A549 (cell line): ENCODE results near the gene ALB. TPM values are rescaled to one million over a fixed set of nuclear protein-coding genes. Genes with fewer than 3 reads are reported as not detected.
"Not testable (repeated sequence)": the region's sequence is repeated elsewhere in the genome, so short reads cannot be mapped to it uniquely, and the experiment has no call there.

Experiments
- ATAC-seq, 2 experiments: fragments of 200-7000 bp in 1 of 2; fragments of >200 bp in 1 of 2; cut with Nextera tagmentation in 1 of 2; cut with Tn5 transposase in 1 of 2; 3 replicates each; pipeline versions ENCODE4 v1.8.0 to v1.9.1; 2018 to 2020; ENCODE audit warnings: mild to moderate bottlenecking in 1 of 2, moderate library complexity in 1 of 2
- CTCF ChIA-PET: fragments of 300-600 bp; sonication (Branson Sonifier 250); formaldehyde crosslinking; extraction: SDS; loops from one replicate; lab custom pipeline; 2021; ENCODE audit warnings: antibody characterized with exemption, inconsistent platforms; lab: Yijun Ruan, JAX
- POLR2A ChIA-PET: fragments of 350-600 bp; formaldehyde crosslinking; extraction: SDS; loops from one replicate; lab custom pipeline; 2021; ENCODE audit warnings: antibody characterized with exemption, inconsistent platforms; lab: Yijun Ruan, JAX
- DNase-seq, 2 experiments: peaks; one replicate each; pipeline versions ENCODE4 v3.0.0 to v3.0.0-alpha.2; 2011 to 2016; ENCODE audit warnings: low read depth in 1 of 2, low spot score in 1 of 2
- FAIRE-seq: peaks from 2 replicates; lab custom pipeline; 2011; peaks lifted over from hg19 to GRCh38; lab: Jason Lieb, UNC
- H3K27ac ChIP-seq, 2 experiments: fragments of >200 bp; sonication (Bioruptor Twin); formaldehyde crosslinking; 3 replicates each; pipeline ENCODE4 v1.5.1; 2016 to 2017
- H3K4me1 ChIP-seq: fragments of >200 bp; sonication (Bioruptor Twin); formaldehyde crosslinking; 3 replicates; pipeline ENCODE4 v1.6.1; 2016
- H3K4me2 ChIP-seq: fragments of >200 bp; sonication (Bioruptor Twin); formaldehyde crosslinking; 3 replicates; pipeline ENCODE4 v1.6.1; 2016
- H3K4me3 ChIP-seq: fragments of >200 bp; sonication (Bioruptor Twin); formaldehyde crosslinking; 3 replicates; pipeline ENCODE4 v1.5.1; 2016
- H3K9me3 ChIP-seq: fragments of >200 bp; sonication (Bioruptor Twin); formaldehyde crosslinking; 3 replicates; pipeline ENCODE4 v1.6.1; 2016
- BHLHE40 ChIP-seq: IDR thresholded peaks from 2 replicates; pipeline ENCODE4 v1.6.1; 2012; ENCODE audit warnings: low read depth, low read length, inconsistent platforms
- CEBPB ChIP-seq, 2 experiments: fragments of >200 bp in 1 of 2; sonication (Bioruptor Twin) in 1 of 2; formaldehyde crosslinking in 1 of 2; IDR thresholded peaks; 2 replicates each; pipeline ENCODE4 v1.6.1; 2012 to 2016
- CHD2 ChIP-seq: fragments of 150-350 bp; IDR thresholded peaks from 2 replicates; pipeline ENCODE4 v1.6.1; 2014; ENCODE audit warnings: low read length; ENCODE audit not compliant: partially characterized antibody
- E2F6 ChIP-seq: IDR thresholded peaks from 2 replicates; pipeline ENCODE4 v1.6.1; 2012; ENCODE audit warnings: low read depth, borderline replicate concordance
- FOSB ChIP-seq: fragments of 250-450 bp; sonication (Bioruptor Pico); IDR thresholded peaks from 2 replicates; pipeline ENCODE4 v1.5.0; 2020; ENCODE audit warnings: mild to moderate bottlenecking, moderate library complexity
- HOXB5 ChIP-seq: fragments of 250-450 bp; sonication (Bioruptor Pico); IDR thresholded peaks from 2 replicates; pipeline ENCODE4 v1.5.0; 2020; ENCODE audit warnings: mild to moderate bottlenecking, moderate library complexity
- JUN ChIP-seq, 2 experiments: fragments of >200 bp; sonication (Bioruptor Twin); formaldehyde crosslinking; IDR thresholded peaks; 2 replicates in 1 of 2; 3 replicates in 1 of 2; pipeline ENCODE4 v1.6.1; 2016 to 2017
- JUNB ChIP-seq: fragments of >200 bp; sonication (Bioruptor Twin); formaldehyde crosslinking; IDR thresholded peaks from 2 replicates; pipeline ENCODE4 v1.6.1; 2016
- MAFK ChIP-seq: fragments of 450-650 bp; IDR thresholded peaks from 2 replicates; pipeline ENCODE4 v1.6.1; 2014; ENCODE audit not compliant: partially characterized antibody
- MAX ChIP-seq: IDR thresholded peaks from 2 replicates; pipeline ENCODE4 v1.6.1; 2012
- MYC ChIP-seq: IDR thresholded peaks from 2 replicates; pipeline ENCODE4 v1.6.1; 2012; ENCODE audit warnings: mild to moderate bottlenecking, inconsistent platforms, low read length, improper control_type of control experiment, borderline replicate concordance
- NFE2L2 ChIP-seq: fragments of 150-350 bp; conservative IDR thresholded peaks from 2 replicates; pipeline ENCODE4 v1.6.1; 2014; ENCODE audit warnings: low read length
- NPAS2 ChIP-seq: fragments of 250-450 bp; sonication (Bioruptor Pico); IDR thresholded peaks from 2 replicates; pipeline ENCODE4 v1.8.0; 2022; ENCODE audit warnings: mild to moderate bottlenecking, moderate library complexity, borderline replicate concordance
- POLR2AphosphoS2 ChIP-seq: conservative IDR thresholded peaks from 2 replicates; pipeline ENCODE4 v1.6.1; 2012; ENCODE audit warnings: low read length, improper control_type of control experiment, inconsistent platforms
- RARB ChIP-seq: fragments of 250-450 bp; sonication (Bioruptor Pico); IDR thresholded peaks from 2 replicates; pipeline ENCODE4 v1.8.0; 2021; ENCODE audit warnings: mild to moderate bottlenecking, moderate library complexity
- REST ChIP-seq: fragments of 200-600 bp; sonication (generic); IDR thresholded peaks from 2 replicates; pipeline ENCODE4 v1.6.1; 2016; ENCODE audit warnings: antibody characterized with exemption, mild to moderate bottlenecking, moderate library complexity
- RFX5 ChIP-seq: fragments of 450-650 bp; IDR thresholded peaks from 2 replicates; pipeline ENCODE4 v1.7.1; 2014; ENCODE audit warnings: antibody characterized with exemption, mild to moderate bottlenecking, moderate library complexity
- USF2 ChIP-seq: fragments of 450-650 bp; IDR thresholded peaks from 2 replicates; pipeline ENCODE4 v1.6.1; 2014; ENCODE audit warnings: antibody characterized with exemption
- ZFP36 ChIP-seq: fragments of 450-650 bp; IDR thresholded peaks from 2 replicates; pipeline ENCODE4 v1.6.1; 2014; ENCODE audit warnings: borderline replicate concordance; ENCODE audit not compliant: partially characterized antibody
- ZSCAN20 ChIP-seq: fragments of 250-450 bp; sonication (Bioruptor Pico); IDR thresholded peaks from 2 replicates; pipeline ENCODE4 v1.8.0; 2022; ENCODE audit warnings: mild to moderate bottlenecking, moderate library complexity
- WGBS: methylation state at CpG from one replicate; pipeline ENCODE4 v1.1.6; 2017; ENCODE audit errors: missing lambda C conversion rate; 5-methylcytosine and 5-hydroxymethylcytosine counted together
- polyA minus RNA-seq: library from RNA; depleted of rRNA, polyadenylated mRNA; stranded (reverse); fragments of >200 nt; gene quantifications from 2 replicates; pipeline ENCODE4 v1.2.3, GENCODE V29; 2011; rRNA and poly(A)+ RNA removed
- polyA plus RNA-seq, 4 experiments: library from polyadenylated mRNA; depleted of rRNA in 3 of 4; stranded (reverse); fragments of >200 nt; fragmentation: RNase III in 1 of 4; extraction: RNeasy Plus Mini Kit Qiagen cat#74134 plus additional on column Dnase treatment in 1 of 4; gene quantifications; 2 replicates in 3 of 4; 3 replicates in 1 of 4; pipeline ENCODE4 v1.2.3, GENCODE V29; 2011 to 2017

The ALB gene
- 0.25 and 0.48 TPM in 2 replicates for polyA plus RNA-seq (2011; rRNA removed)
- not detected in 2 replicates for polyA plus RNA-seq (2012; cell fraction: cytosol; rRNA removed)
- not detected in 2 replicates for polyA plus RNA-seq (2012; cell fraction: nucleus; rRNA removed)
- 0.10 to 0.17 TPM in 2 of 3 replicates, not detected in the other for polyA plus RNA-seq (2017; fragmentation: RNase III; extraction: RNeasy Plus Mini Kit Qiagen cat#74134 plus additional on column Dnase treatment)
- polyA minus RNA-seq: 0.29 TPM in 1 of 2 replicates, not detected in the other

GRCh38 chr4:73404042-73404441, at the start of gene ALB:
Gene ALB, plus strand, starts transcription at chr4:73404287. Its CDS starts 41 bp downstream, at chr4:73404328.
- 60% methylated on average over 7 of the region's 7 CpGs for WGBS
- H3K4me3 ChIP-seq: no peak within 1 kb of the TSS
- H3K9me3 ChIP-seq: no peaks in the 10 kb centered on the region
- no peak for FAIRE-seq
- DNase-seq: no peak
- H3K4me1 ChIP-seq: no peaks in the 10 kb centered on the region
- no peak within 1 kb of the TSS for H3K27ac ChIP-seq
- POLR2A ChIA-PET: no interaction called here
- ATAC-seq: no peak
- no peak within 1 kb of the TSS for H3K4me2 ChIP-seq
- TF ChIP-seq ZSCAN20 (no peak), ZFP36 (no peak), NPAS2 (CRISPR knock-in tag) (no peak), CHD2 (no peak), CEBPB (IDR thresholded peaks at IDR 0.05) (no peak), JUN (IDR thresholded peaks at IDR 0.05) (no peak), JUNB (no peak), REST (no peak), FOSB (CRISPR knock-in tag) (no peak), RFX5 (no peak), NFE2L2 (no peak), MAFK (no peak), MYC (no peak), HOXB5 (no peak), MAX (no peak), POLR2AphosphoS2 (no peak), BHLHE40 (no peak), USF2 (no peak), E2F6 (no peak), RARB (no peak)
- TF ChIP-seq, all 56 proteins: peak for 0
- CTCF ChIA-PET: interaction anchor here (0.6 kb wide), 1 partner anchor 22 kb away, joined by 3 read pairs; no protein-coding TSS in a partner anchor

- POLR2A ChIA-PET: not testable (repeated sequence)
Measured at GRCh38 chr4:73357174-73357573, 46.9 kb upstream of the ALB start.

GRCh38 chr4:73369506-73370199, 34.4 kb upstream of the ALB start:
- H3K27ac ChIP-seq, FAIRE-seq, CTCF ChIA-PET, H3K4me3 ChIP-seq, H3K4me2 ChIP-seq, POLR2A ChIA-PET, H3K4me1 ChIP-seq, H3K9me3 ChIP-seq, DNase-seq, ATAC-seq: not testable (repeated sequence)
- whole genome bisulfite sequencing: 49% methylated on average over 8 of the region's 8 CpGs

More at GRCh38 chr4:73357174-73357573, 46.9 kb upstream of the ALB start:
- H3K4me1 ChIP-seq, H3K4me3 ChIP-seq, ATAC-seq, H3K4me2 ChIP-seq, H3K9me3 ChIP-seq, H3K27ac ChIP-seq, DNase-seq, FAIRE-seq, CTCF ChIA-PET: not testable (repeated sequence)
- 33% methylated on average over 1 of the region's 1 CpG for WGBS
